ENCODE data around the gene ZNF787. TPM values are rescaled to one million over a fixed set of nuclear protein-coding genes. Genes with fewer than 3 reads are reported as not detected.
A peak's percentile ranks its signal among the peaks of the same experiment; 100 is the strongest.

Gene ZNF787
- total RNA-seq, 1 experiment from 2014 or later = 51.0 TPM

- TF ChIP-seq, protein P1, sequence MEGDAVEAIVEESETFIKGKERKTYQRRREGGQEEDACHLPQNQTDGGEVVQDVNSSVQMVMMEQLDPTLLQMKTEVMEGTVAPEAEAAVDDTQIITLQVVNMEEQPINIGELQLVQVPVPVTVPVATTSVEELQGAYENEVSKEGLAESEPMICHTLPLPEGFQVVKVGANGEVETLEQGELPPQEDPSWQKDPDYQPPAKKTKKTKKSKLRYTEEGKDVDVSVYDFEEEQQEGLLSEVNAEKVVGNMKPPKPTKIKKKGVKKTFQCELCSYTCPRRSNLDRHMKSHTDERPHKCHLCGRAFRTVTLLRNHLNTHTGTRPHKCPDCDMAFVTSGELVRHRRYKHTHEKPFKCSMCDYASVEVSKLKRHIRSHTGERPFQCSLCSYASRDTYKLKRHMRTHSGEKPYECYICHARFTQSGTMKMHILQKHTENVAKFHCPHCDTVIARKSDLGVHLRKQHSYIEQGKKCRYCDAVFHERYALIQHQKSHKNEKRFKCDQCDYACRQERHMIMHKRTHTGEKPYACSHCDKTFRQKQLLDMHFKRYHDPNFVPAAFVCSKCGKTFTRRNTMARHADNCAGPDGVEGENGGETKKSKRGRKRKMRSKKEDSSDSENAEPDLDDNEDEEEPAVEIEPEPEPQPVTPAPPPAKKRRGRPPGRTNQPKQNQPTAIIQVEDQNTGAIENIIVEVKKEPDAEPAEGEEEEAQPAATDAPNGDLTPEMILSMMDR (conservative IDR thresholded peaks at IDR 0.05; ENCODE audit: low read depth, low read length) = no peak
- no peak for TF ChIP-seq EZH2 (IDR thresholded peaks at IDR 0.05; ENCODE audit: borderline replicate concordance, low read depth, low read length, poor library complexity, severe bottlenecking)
- ChIA-PET POLR2A (ENCODE audit: low non-redundant PET) (no interaction called here), CTCF (no interaction called here)
- Histone ChIP-seq H3K36me3 (ENCODE audit: insufficient read depth, low read length, poor library complexity, severe bottlenecking) (no peaks in the 10 kb centered on the region), H3K9me3 (ENCODE audit: low read depth, low read length, poor library complexity, severe bottlenecking) (no peaks in the 10 kb centered on the region), H3K4me1 (ENCODE audit: insufficient read depth, low read length, poor library complexity, severe bottlenecking) (peaks cover 48% of the 10 kb centered on the region), H3K27me3 (replicated peaks; ENCODE audit: insufficient read depth, low read depth, low read length, poor library complexity) (no peaks in the 10 kb centered on the region), H3K27ac (ENCODE audit: low read depth, low read length, poor library complexity, severe bottlenecking) (peak overlapping the region; percentile 71), H3K4me3 (ENCODE audit: low read depth, low read length, poor library complexity, severe bottlenecking) (no peak overlapping the region)
- DNase-seq (ENCODE audit: low spot score) = no peak
- intact Hi-C loops (cut with micrococcal nuclease; ENCODE audit: unreplicated experiment) = no loop called here
- no TSS peak for BruUV-seq (replicated peaks)
These were observed 10.3 kb downstream of the ZNF787 start for GRCh38 chr19:56110515-56111448.

DNA sequence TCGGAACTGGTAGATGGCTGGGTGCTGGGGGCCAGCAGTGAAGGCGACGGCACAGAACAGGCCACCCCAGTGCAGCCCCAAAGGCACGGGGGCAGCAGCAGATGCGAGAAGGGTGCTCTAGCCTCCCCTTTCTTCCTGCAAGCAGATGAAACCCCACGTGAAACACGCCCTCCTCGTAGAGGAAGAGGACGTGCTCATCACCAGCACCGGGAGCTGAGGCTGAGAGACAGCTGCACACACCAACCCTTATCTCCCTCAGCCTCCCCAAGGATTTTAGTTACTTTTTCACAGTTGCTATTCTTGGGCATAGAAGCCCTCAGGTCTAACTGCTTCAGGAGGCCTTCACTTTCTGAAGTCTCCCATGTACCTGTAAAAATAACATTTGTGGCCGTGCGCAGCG, 11.9 kb downstream of the ZNF787 start:
- ChIA-PET POLR2A (ENCODE audit: low non-redundant PET) (no interaction called here), CTCF (no interaction called here)
- intact Hi-C loops (cut with micrococcal nuclease; ENCODE audit: unreplicated experiment) = no loop called here
- H3K4me1 ChIP-seq (ENCODE audit: insufficient read depth, low read length, poor library complexity, severe bottlenecking) = peaks cover 54% of the 10 kb centered on the region
- no peaks in the 10 kb centered on the region for H3K36me3 ChIP-seq (ENCODE audit: insufficient read depth, low read length, poor library complexity, severe bottlenecking)
- no TSS peak for BruUV-seq (replicated peaks)
- DNase-seq (ENCODE audit: low spot score) = no peak
- no peaks in the 10 kb centered on the region for H3K9me3 ChIP-seq (ENCODE audit: low read depth, low read length, poor library complexity, severe bottlenecking)
- TF ChIP-seq, protein P1 (conservative IDR thresholded peaks at IDR 0.05; ENCODE audit: low read depth, low read length) = no peak
- no peak for TF ChIP-seq EZH2 (IDR thresholded peaks at IDR 0.05; ENCODE audit: borderline replicate concordance, low read depth, low read length, poor library complexity, severe bottlenecking)
- H3K4me3 ChIP-seq (ENCODE audit: low read depth, low read length, poor library complexity, severe bottlenecking) = no peak overlapping the region
- H3K27ac ChIP-seq (ENCODE audit: low read depth, low read length, poor library complexity, severe bottlenecking) = no peak overlapping the region
- H3K27me3 ChIP-seq (replicated peaks; ENCODE audit: insufficient read depth, low read depth, low read length, poor library complexity) = no peaks in the 10 kb centered on the region

DNA sequence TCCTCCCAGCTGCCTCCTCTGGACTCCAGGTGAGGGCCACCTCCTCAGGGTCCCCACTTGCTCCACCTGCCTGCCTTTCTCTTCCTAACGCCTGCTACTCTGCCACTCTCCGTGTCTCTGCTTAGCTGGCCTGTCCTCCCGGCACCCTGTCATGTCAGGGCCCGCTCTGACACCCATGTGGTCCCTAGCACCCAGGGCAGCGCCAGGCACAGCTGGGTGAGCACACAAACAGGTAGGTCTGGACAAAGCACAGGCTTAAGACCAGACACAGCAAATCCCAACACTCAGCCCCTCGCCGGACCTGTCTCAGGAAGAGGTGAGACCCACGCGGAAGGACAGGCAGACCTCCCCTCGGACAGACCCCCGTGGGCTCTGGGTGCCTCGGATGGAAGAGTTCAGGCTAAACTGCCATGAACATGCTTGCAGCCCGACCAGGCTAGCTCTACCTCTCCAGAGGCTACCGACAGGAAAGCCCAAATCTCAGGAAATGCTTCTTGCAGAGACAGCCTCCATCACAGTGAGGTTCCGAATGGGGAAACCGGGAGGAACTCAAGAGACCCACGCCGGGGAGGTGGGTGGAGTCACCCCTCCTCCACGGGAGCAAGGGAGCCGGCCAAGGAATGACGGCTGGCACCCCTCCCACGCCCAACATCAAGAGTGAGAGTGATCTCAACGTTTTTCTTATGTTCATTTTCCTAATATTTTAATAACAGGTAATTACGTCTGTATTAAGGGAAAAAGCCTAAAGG, 12.5 kb downstream of the ZNF787 start:
- TF ChIP-seq EZH2 (IDR thresholded peaks at IDR 0.05; ENCODE audit: borderline replicate concordance, low read depth, low read length, poor library complexity, severe bottlenecking) = no peak
- TF ChIP-seq, protein P1 (conservative IDR thresholded peaks at IDR 0.05; ENCODE audit: low read depth, low read length) = no peak

More for the DNA sequence above, 12.5 kb downstream of the ZNF787 start:
- no peaks in the 10 kb centered on the region for H3K27me3 ChIP-seq (replicated peaks; ENCODE audit: insufficient read depth, low read depth, low read length, poor library complexity)
- BruUV-seq (replicated peaks) = no TSS peak
- H3K4me3 ChIP-seq (ENCODE audit: low read depth, low read length, poor library complexity, severe bottlenecking) = no peak overlapping the region
- H3K36me3 ChIP-seq (ENCODE audit: insufficient read depth, low read length, poor library complexity, severe bottlenecking) = no peaks in the 10 kb centered on the region
- ChIA-PET POLR2A (ENCODE audit: low non-redundant PET) (no interaction called here), CTCF (interaction anchor here (1.0 kb wide), 1 partner anchor 201 kb away, joined by 5 read pairs; no protein-coding TSS in a partner anchor)
- no peaks in the 10 kb centered on the region for H3K9me3 ChIP-seq (ENCODE audit: low read depth, low read length, poor library complexity, severe bottlenecking)
- no peak for DNase-seq (ENCODE audit: low spot score)
- intact Hi-C loops (cut with micrococcal nuclease; ENCODE audit: unreplicated experiment) = no loop called here
- peaks cover 54% of the 10 kb centered on the region for H3K4me1 ChIP-seq (ENCODE audit: insufficient read depth, low read length, poor library complexity, severe bottlenecking)
- H3K27ac ChIP-seq (ENCODE audit: low read depth, low read length, poor library complexity, severe bottlenecking) = peak overlapping the region; percentile 74
